Right lobe of liver (tissue), 4 donors: Measurements from ENCODE around the gene DET1.
"Not testable (repeated sequence)": the region's sequence is repeated elsewhere in the genome, so short reads cannot be mapped to it uniquely, and the experiment has no call there.

ENCODE experiments used
- POLR2A ChIP-seq: fragments of 450-650 bp; IDR thresholded peaks from one replicate; pipeline ENCODE4 v1.6.1; 2017; ENCODE audit warnings: antibody characterized with exemption, mild to moderate bottlenecking
- TF ChIP-seq, protein P1 (sequence below), 4 donors: fragments of 200-600 bp in 3 of 4; fragments of 450-650 bp in 1 of 4; IDR thresholded peaks; one replicate each; pipeline versions ENCODE4 v1.5.1 to v1.8.0; 2016 to 2022; ENCODE audit warnings: antibody characterized with exemption in 4 of 4, mild to moderate bottlenecking in 2 of 4
- donor health status: DM: no; HTN: no; CAD: no.
- donor health status: DM: no; HTN: no; CAD: no.
- donor health status: DM: no; HTN: yes; CAD: no.

GRCh38 chr15:88559565-88559964 is 13.1 kb upstream of the DET1 start:
- not testable (repeated sequence) for TF ChIP-seq POLR2A
- TF ChIP-seq, protein P1, sequence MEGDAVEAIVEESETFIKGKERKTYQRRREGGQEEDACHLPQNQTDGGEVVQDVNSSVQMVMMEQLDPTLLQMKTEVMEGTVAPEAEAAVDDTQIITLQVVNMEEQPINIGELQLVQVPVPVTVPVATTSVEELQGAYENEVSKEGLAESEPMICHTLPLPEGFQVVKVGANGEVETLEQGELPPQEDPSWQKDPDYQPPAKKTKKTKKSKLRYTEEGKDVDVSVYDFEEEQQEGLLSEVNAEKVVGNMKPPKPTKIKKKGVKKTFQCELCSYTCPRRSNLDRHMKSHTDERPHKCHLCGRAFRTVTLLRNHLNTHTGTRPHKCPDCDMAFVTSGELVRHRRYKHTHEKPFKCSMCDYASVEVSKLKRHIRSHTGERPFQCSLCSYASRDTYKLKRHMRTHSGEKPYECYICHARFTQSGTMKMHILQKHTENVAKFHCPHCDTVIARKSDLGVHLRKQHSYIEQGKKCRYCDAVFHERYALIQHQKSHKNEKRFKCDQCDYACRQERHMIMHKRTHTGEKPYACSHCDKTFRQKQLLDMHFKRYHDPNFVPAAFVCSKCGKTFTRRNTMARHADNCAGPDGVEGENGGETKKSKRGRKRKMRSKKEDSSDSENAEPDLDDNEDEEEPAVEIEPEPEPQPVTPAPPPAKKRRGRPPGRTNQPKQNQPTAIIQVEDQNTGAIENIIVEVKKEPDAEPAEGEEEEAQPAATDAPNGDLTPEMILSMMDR (IDR thresholded peaks at IDR 0.05), result not testable (repeated sequence)
